ENCODE results near the gene LBX2. TPM values are rescaled to one million over a fixed set of nuclear protein-coding genes. Genes with fewer than 3 reads are reported as not detected.
A peak's percentile ranks its signal among the peaks of the same experiment; 100 is the strongest.

LBX2 gene
- total RNA-seq, 1 donor from 2014 or later = 0.20 TPM

GRCh38 chr2:74526649-74527230 is 27.3 kb upstream of the LBX2 start:
- no peak for DNase-seq (ENCODE audit: low read depth in 2 of 2)

GRCh38 chr2:74525717-74526648 is 26.6 kb upstream of the LBX2 start, which contains the start of gene DQX1:
Gene DQX1 (minus strand): TSS chr2:74526231. CDS start chr2:74525729, 502 bp downstream.
- DNase-seq (ENCODE audit: low read depth in 2 of 2) = peak in 1 of 2 donors; percentile 43

GRCh38 chr2:74524955-74525716 is 25.7 kb upstream of the LBX2 start:
- no peak for DNase-seq (ENCODE audit: low read depth in 2 of 2)

- DNase-seq (ENCODE audit: low read depth in 2 of 2) = no peak
These were observed 24.6 kb upstream of the LBX2 start for GRCh38 chr2:74524005-74524404.

GRCh38 chr2:74522516-74522915 is 23.1 kb upstream of the LBX2 start:
- DNase-seq (ENCODE audit: low read depth in 2 of 2) = no peak

- no peak for DNase-seq (ENCODE audit: low read depth in 2 of 2)
These were observed 17.2 kb upstream of the LBX2 start for GRCh38 chr2:74516650-74517049.

- peak; percentile 53 to 76 for DNase-seq (ENCODE audit: low read depth in 2 of 2)
These were observed 16.7 kb upstream of the LBX2 start for GRCh38 chr2:74515981-74516633.

GRCh38 chr2:74515271-74515980 is 16.0 kb upstream of the LBX2 start:
- DNase-seq (ENCODE audit: low read depth in 2 of 2) = no peak

GRCh38 chr2:74514368-74515270 is 15.2 kb upstream of the LBX2 start, which contains the start of gene TLX2:
Gene TLX2 (plus strand): TSS chr2:74514450. CDS start chr2:74514807, 357 bp downstream.
- no peak for DNase-seq (ENCODE audit: low read depth in 2 of 2)

GRCh38 chr2:74513605-74514367 is 14.4 kb upstream of the LBX2 start:
- no peak for DNase-seq (ENCODE audit: low read depth in 2 of 2)

- DNase-seq (ENCODE audit: low read depth in 2 of 2) = no peak
These were observed 13.6 kb upstream of the LBX2 start for GRCh38 chr2:74512744-74513604.

- no peak for DNase-seq (ENCODE audit: low read depth in 2 of 2)
These were observed 11.9 kb upstream of the LBX2 start for GRCh38 chr2:74511104-74511989.

- no peak for DNase-seq (ENCODE audit: low read depth in 2 of 2)
These were observed 10.9 kb upstream of the LBX2 start for GRCh38 chr2:74510272-74510671.

GRCh38 chr2:74507926-74508520 is 8.6 kb upstream of the LBX2 start:
- peak in 1 of 2 donors; percentile 24 for DNase-seq (ENCODE audit: low read depth in 2 of 2)

- peak; percentile 97 to 98 for DNase-seq (ENCODE audit: low read depth in 2 of 2)
These were observed 7.9 kb upstream of the LBX2 start, which contains the start of gene PCGF1 for GRCh38 chr2:74507145-74507925. Gene PCGF1 (minus strand): TSS chr2:74507695. CDS start chr2:74507668, 27 bp downstream.
